ENCODE measurements around the gene S100A3.
"Not testable (repeated sequence)": the region's sequence is repeated elsewhere in the genome, so short reads cannot be mapped to it uniquely, and the experiment has no call there.

S100A3 gene

GRCh38 chr1:153548722-153549688, at the start of gene S100A3:
S100A3 (minus strand) TSS chr1:153549258; CDS start chr1:153548485, 773 bp downstream.
- no peak for DNase-seq

- peak; percentile 99 for DNase-seq
Measured at GRCh38 chr1:153598309-153599172, 49.5 kb upstream of the S100A3 start.

GRCh38 chr1:153597206-153597605, 48.1 kb upstream of the S100A3 start:
- peak; percentile 74 for DNase-seq

- no peak for DNase-seq
Measured at GRCh38 chr1:153592748-153593147, 43.7 kb upstream of the S100A3 start.

GRCh38 chr1:153588482-153588881, 39.4 kb upstream of the S100A3 start:
- no peak for DNase-seq

GRCh38 chr1:153588033-153588432, 39.0 kb upstream of the S100A3 start:
- not testable (repeated sequence) for DNase-seq

- DNase-seq: no peak
Measured at GRCh38 chr1:153587314-153587713, 38.3 kb upstream of the S100A3 start.

GRCh38 chr1:153586347-153586746, 37.3 kb upstream of the S100A3 start:
- DNase-seq: no peak

- DNase-seq: no peak
Measured at GRCh38 chr1:153585006-153585405, 35.9 kb upstream of the S100A3 start.

- no peak for DNase-seq
Measured at GRCh38 chr1:153583976-153584375, 34.9 kb upstream of the S100A3 start.

GRCh38 chr1:153583514-153583913, 34.5 kb upstream of the S100A3 start:
- not testable (repeated sequence) for DNase-seq

GRCh38 chr1:153582836-153583235, 33.8 kb upstream of the S100A3 start:
- DNase-seq: not testable (repeated sequence)

GRCh38 chr1:153578936-153579335, 29.9 kb upstream of the S100A3 start:
- DNase-seq: no peak

- no peak for DNase-seq
Measured at GRCh38 chr1:153578490-153578889, 29.4 kb upstream of the S100A3 start.

GRCh38 chr1:153577624-153578051, 28.6 kb upstream of the S100A3 start:
- no peak for DNase-seq

- DNase-seq: peak; percentile 59
Measured at GRCh38 chr1:153577138-153577537, 28.1 kb upstream of the S100A3 start.

GRCh38 chr1:153575497-153575896, 26.4 kb upstream of the S100A3 start:
- peak; percentile 13 for DNase-seq

GRCh38 chr1:153575081-153575491, 26.0 kb upstream of the S100A3 start:
- DNase-seq: not testable (repeated sequence)

- DNase-seq: peak; percentile 55
Measured at GRCh38 chr1:153573351-153573750, 24.3 kb upstream of the S100A3 start.

GRCh38 chr1:153572569-153573015, 23.5 kb upstream of the S100A3 start:
- DNase-seq: peak; percentile 87

GRCh38 chr1:153571706-153572105, 22.6 kb upstream of the S100A3 start:
- no peak for DNase-seq

- no peak for DNase-seq
Measured at GRCh38 chr1:153570874-153571273, 21.8 kb upstream of the S100A3 start.

GRCh38 chr1:153569465-153569864, 20.4 kb upstream of the S100A3 start:
- DNase-seq: no peak

Measured in MV-4-11 (cell line).